Measurements from ENCODE around the gene ANKFN1.

The ANKFN1 gene

GRCh38 chr17:56148333-56148732 lies 4.9 kb upstream of the ANKFN1 start:
- no peak for DNase-seq (ENCODE audit: low read depth)

GRCh38 chr17:56149266-56150036 lies 3.8 kb upstream of the ANKFN1 start:
- DNase-seq (ENCODE audit: low read depth), result no peak

GRCh38 chr17:56150649-56151048 lies 2.6 kb upstream of the ANKFN1 start:
- no peak for DNase-seq (ENCODE audit: low read depth)

- DNase-seq (ENCODE audit: low read depth), result no peak
These were observed 4.6 kb downstream of the ANKFN1 start for GRCh38 chr17:56157845-56158244.

GRCh38 chr17:56158344-56158743 lies 5.1 kb downstream of the ANKFN1 start:
- no peak for DNase-seq (ENCODE audit: low read depth)

- no peak for DNase-seq (ENCODE audit: low read depth)
These were observed 5.9 kb downstream of the ANKFN1 start for GRCh38 chr17:56158915-56159825.

- no peak for DNase-seq (ENCODE audit: low read depth)
These were observed 6.6 kb downstream of the ANKFN1 start for GRCh38 chr17:56159826-56160380.

GRCh38 chr17:56160422-56160821 lies 7.1 kb downstream of the ANKFN1 start:
- DNase-seq (ENCODE audit: low read depth), result no peak

- DNase-seq (ENCODE audit: low read depth), result no peak
These were observed 11.9 kb downstream of the ANKFN1 start for GRCh38 chr17:56165072-56165641.

GRCh38 chr17:56167491-56167890 lies 14.2 kb downstream of the ANKFN1 start:
- no peak for DNase-seq (ENCODE audit: low read depth)

- no peak for DNase-seq (ENCODE audit: low read depth)
These were observed 16.3 kb downstream of the ANKFN1 start for GRCh38 chr17:56169621-56170020.

GRCh38 chr17:56171186-56171959 lies 18.1 kb downstream of the ANKFN1 start:
- DNase-seq (ENCODE audit: low read depth), result no peak

GRCh38 chr17:56172517-56172982 lies 19.3 kb downstream of the ANKFN1 start:
- no peak for DNase-seq (ENCODE audit: low read depth)

- DNase-seq (ENCODE audit: low read depth), result no peak
These were observed 19.8 kb downstream of the ANKFN1 start for GRCh38 chr17:56173026-56173425.

GRCh38 chr17:56173958-56174835 lies 20.9 kb downstream of the ANKFN1 start:
- no peak for DNase-seq (ENCODE audit: low read depth)

GRCh38 chr17:56175299-56175955 lies 22.2 kb downstream of the ANKFN1 start:
- DNase-seq (ENCODE audit: low read depth), result no peak

- DNase-seq (ENCODE audit: low read depth), result no peak
These were observed 22.8 kb downstream of the ANKFN1 start for GRCh38 chr17:56176091-56176490.

- DNase-seq (ENCODE audit: low read depth), result no peak
These were observed 24.1 kb downstream of the ANKFN1 start for GRCh38 chr17:56177361-56177760.

- no peak for DNase-seq (ENCODE audit: low read depth)
These were observed 24.9 kb downstream of the ANKFN1 start for GRCh38 chr17:56178203-56178602.

GRCh38 chr17:56182081-56182480 lies 28.8 kb downstream of the ANKFN1 start:
- DNase-seq (ENCODE audit: low read depth), result no peak
